Body of pancreas (tissue), 4 donors: ENCODE data around the gene CAMSAP1.

Experiments used
- POLR2A ChIP-seq, 3 donors: fragments of 450-650 bp; IDR thresholded peaks; one replicate each; pipeline ENCODE4 v1.6.1; 2016; ENCODE audit warnings: antibody characterized with exemption in 3 of 3, mild to moderate bottlenecking in 2 of 3
- TF ChIP-seq, protein P1 (sequence below), 7 experiments: fragments of 450-650 bp in 4 of 7; fragments of 200-600 bp in 3 of 7; sonication (generic) in 3 of 7; IDR thresholded peaks; one replicate each; pipeline ENCODE4 v1.5.1; 2016 to 2019; ENCODE audit warnings: antibody characterized with exemption in 7 of 7

DNA sequence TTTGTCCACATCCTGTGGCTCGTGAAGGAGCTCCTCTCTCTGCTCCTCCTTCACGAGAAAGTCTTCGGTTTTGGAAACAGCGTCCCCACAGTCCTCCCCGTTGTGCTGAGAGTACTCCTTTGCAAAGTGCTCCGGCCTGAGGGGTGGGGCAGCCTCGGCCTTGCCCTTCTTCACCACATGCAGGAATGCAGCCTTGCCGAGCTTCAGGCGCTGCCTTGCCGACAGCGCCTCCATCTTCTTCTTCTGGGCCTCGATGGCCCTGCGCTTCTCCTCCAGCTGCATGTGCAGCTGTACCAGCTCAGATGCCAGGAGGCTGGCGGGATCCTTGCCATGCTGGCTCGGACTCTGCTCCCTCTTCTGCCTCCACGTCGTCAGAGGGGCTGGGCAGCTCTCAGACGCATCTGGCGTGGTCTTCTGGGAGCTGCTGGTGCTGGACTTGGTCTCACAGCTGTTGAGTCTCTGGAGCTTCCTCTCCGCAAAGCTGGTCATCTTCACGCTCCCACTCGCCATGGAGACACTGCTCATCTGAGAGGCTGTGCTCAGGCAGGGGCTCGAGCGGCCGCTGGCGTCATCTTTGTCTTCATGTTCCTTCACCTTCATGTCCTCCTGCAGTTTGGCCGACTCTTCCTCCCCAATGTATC lies 85.5 kb downstream of the CAMSAP1 start:
- TF ChIP-seq POLR2A (IDR thresholded peaks at IDR 0.05), result no peak
- TF ChIP-seq, protein P1, sequence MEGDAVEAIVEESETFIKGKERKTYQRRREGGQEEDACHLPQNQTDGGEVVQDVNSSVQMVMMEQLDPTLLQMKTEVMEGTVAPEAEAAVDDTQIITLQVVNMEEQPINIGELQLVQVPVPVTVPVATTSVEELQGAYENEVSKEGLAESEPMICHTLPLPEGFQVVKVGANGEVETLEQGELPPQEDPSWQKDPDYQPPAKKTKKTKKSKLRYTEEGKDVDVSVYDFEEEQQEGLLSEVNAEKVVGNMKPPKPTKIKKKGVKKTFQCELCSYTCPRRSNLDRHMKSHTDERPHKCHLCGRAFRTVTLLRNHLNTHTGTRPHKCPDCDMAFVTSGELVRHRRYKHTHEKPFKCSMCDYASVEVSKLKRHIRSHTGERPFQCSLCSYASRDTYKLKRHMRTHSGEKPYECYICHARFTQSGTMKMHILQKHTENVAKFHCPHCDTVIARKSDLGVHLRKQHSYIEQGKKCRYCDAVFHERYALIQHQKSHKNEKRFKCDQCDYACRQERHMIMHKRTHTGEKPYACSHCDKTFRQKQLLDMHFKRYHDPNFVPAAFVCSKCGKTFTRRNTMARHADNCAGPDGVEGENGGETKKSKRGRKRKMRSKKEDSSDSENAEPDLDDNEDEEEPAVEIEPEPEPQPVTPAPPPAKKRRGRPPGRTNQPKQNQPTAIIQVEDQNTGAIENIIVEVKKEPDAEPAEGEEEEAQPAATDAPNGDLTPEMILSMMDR (IDR thresholded peaks at IDR 0.05), result no peak
